Nephron (organoid): Measurements from ENCODE around the gene HOXC5.

ENCODE experiments used
- H3K27ac Mint-ChIP-seq, 3 experiments: 2 replicates each; pipeline ENCODE4 v1.8.0; 2020; ENCODE audit warnings: mixed read lengths in 3 of 3, mild to moderate bottlenecking in 2 of 3, moderate library complexity in 1 of 3
- H3K27me3 Mint-ChIP-seq: 2 replicates; pipeline ENCODE4 v1.8.0; 2021; ENCODE audit warnings: low read depth, mild to moderate bottlenecking, moderate library complexity, mixed read lengths
- H3K36me3 Mint-ChIP-seq: 2 replicates; pipeline ENCODE4 v1.8.0; 2020; ENCODE audit warnings: low read depth, mixed read lengths
- H3K4me1 Mint-ChIP-seq: 2 replicates; pipeline ENCODE4 v1.8.0; 2020; ENCODE audit warnings: mixed read lengths
- H3K4me3 Mint-ChIP-seq, 3 experiments: 2 replicates each; pipeline ENCODE4 v1.8.0; 2020; ENCODE audit warnings: mild to moderate bottlenecking in 3 of 3, mixed read lengths in 3 of 3, moderate library complexity in 2 of 3
- H3K9me3 Mint-ChIP-seq: 2 replicates; pipeline ENCODE4 v1.8.0; 2020; ENCODE audit warnings: mixed read lengths
- CTCF ChIP-seq, 3 experiments: fragments of 200-600 bp; sonication (generic); IDR thresholded peaks; one replicate each; pipeline ENCODE4 v1.5.0; 2021; ENCODE audit warnings: antibody characterized with exemption in 3 of 3; ENCODE audit not compliant: unreplicated experiment in 3 of 3

HOXC5 gene

DNA sequence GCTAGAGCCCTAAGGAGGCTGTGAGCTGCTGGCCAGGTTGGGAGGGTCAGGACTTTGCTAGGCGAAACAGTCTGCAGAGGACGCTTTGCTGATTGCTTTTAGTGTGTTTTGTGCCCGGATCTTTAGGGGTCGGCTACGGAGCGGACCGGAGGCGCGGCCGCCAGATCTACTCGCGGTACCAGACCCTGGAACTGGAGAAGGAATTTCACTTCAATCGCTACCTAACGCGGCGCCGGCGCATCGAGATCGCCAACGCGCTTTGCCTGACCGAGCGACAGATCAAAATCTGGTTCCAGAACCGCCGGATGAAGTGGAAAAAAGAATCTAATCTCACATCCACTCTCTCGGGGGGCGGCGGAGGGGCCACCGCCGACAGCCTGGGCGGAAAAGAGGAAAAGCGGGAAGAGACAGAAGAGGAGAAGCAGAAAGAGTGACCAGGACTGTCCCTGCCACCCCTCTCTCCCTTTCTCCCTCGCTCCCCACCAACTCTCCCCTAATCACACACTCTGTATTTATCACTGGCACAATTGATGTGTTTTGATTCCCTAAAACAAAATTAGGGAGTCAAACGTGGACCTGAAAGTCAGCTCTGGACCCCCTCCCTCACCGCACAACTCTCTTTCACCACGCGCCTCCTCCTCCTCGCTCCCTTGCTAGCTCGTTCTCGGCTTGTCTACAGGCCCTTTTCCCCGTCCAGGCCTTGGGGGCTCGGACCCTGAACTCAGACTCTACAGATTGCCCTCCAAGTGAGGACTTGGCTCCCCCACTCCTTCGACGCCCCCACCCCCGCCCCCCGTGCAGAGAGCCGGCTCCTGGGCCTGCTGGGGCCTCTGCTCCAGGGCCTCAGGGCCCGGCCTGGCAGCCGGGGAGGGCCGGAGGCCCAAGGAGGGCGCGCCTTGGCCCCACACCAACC is 3.1 kb upstream of the HOXC5 start:
- H3K36me3 Mint-ChIP-seq = peaks cover 7% of the 10 kb centered on the region
- TF ChIP-seq CTCF (IDR thresholded peaks at IDR 0.05; ENCODE audit: unreplicated experiment in 3 of 3) = no peak
- peak overlapping the region; percentile 70 to 92 (median 89) for H3K4me3 Mint-ChIP-seq
- no peaks in the 10 kb centered on the region for H3K9me3 Mint-ChIP-seq
- H3K27me3 Mint-ChIP-seq = peaks cover 15% of the 10 kb centered on the region
- peak overlapping the region; percentile 95 to 100 (median 97) for H3K27ac Mint-ChIP-seq
- peaks cover 85% of the 10 kb centered on the region for H3K4me1 Mint-ChIP-seq

GRCh38 chr12:54030442-54030801 is 2.4 kb upstream of the HOXC5 start:
- Mint-ChIP-seq H3K4me3 (peak overlapping the region; percentile 70 to 87 (median 82)), H3K27ac (peak overlapping the region; percentile 95 to 100 (median 97)), H3K4me1 (peaks cover 85% of the 10 kb centered on the region), H3K36me3 (peaks cover 7% of the 10 kb centered on the region), H3K9me3 (no peaks in the 10 kb centered on the region), H3K27me3 (peaks cover 15% of the 10 kb centered on the region)
- TF ChIP-seq CTCF (IDR thresholded peaks at IDR 0.05; ENCODE audit: unreplicated experiment in 3 of 3) = no peak

GRCh38 chr12:54030889-54031471 is 1.9 kb upstream of the HOXC5 start:
- H3K9me3 Mint-ChIP-seq = no peaks in the 10 kb centered on the region
- peaks cover 85% of the 10 kb centered on the region for H3K4me1 Mint-ChIP-seq
- TF ChIP-seq CTCF (IDR thresholded peaks at IDR 0.05; ENCODE audit: unreplicated experiment in 3 of 3) = no peak
- peak overlapping the region; percentile 95 to 97 (median 95) for H3K27ac Mint-ChIP-seq
- peaks cover 15% of the 10 kb centered on the region for H3K27me3 Mint-ChIP-seq
- peaks cover 7% of the 10 kb centered on the region for H3K36me3 Mint-ChIP-seq
- H3K4me3 Mint-ChIP-seq = peak overlapping the region; percentile 67 to 87 (median 80)

- H3K4me3 Mint-ChIP-seq = peak overlapping the region; percentile 67 to 87 (median 80)
- no peak for TF ChIP-seq CTCF (IDR thresholded peaks at IDR 0.05; ENCODE audit: unreplicated experiment in 3 of 3)
- peaks cover 15% of the 10 kb centered on the region for H3K27me3 Mint-ChIP-seq
- no peaks in the 10 kb centered on the region for H3K9me3 Mint-ChIP-seq
- H3K27ac Mint-ChIP-seq = peak overlapping the region; percentile 95 to 97 (median 95)
- peaks cover 85% of the 10 kb centered on the region for H3K4me1 Mint-ChIP-seq
- peaks cover 7% of the 10 kb centered on the region for H3K36me3 Mint-ChIP-seq
Observed at GRCh38 chr12:54031480-54031879, 1.4 kb upstream of the HOXC5 start.

DNA sequence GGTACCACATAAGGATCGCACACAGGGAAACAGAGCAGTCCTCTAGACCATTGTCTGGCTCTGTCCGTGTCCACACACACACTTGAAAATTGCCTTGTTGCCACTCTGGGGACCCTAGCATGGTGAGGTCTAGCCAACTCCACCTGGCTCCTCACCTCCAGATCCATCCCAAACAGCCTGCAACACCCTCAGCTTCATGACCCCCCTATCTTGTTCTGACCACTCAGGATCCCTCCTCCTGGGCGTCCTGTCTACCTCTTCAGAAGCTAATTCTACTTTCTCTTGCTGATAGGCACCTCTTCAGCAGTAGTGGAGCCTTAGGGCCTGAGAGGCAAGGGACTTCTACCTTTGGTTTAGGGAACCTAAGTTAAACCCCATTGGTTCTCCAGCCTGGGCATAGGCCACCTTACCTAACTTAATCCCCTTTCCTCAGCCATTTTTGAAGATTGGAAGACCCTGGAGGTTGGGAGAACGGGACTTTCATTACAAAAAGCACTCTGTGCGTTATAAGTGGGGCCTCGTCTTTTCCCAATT is 697 bp upstream of the HOXC5 start:
- Mint-ChIP-seq H3K27me3 (peaks cover 15% of the 10 kb centered on the region), H3K27ac (peak overlapping the region; percentile 91 to 97 (median 95)), H3K4me1 (peaks cover 85% of the 10 kb centered on the region), H3K9me3 (no peaks in the 10 kb centered on the region), H3K36me3 (peaks cover 7% of the 10 kb centered on the region), H3K4me3 (peak overlapping the region; percentile 81 to 91 (median 87))
- no peak for TF ChIP-seq CTCF (IDR thresholded peaks at IDR 0.05; ENCODE audit: unreplicated experiment in 3 of 3)
